Measurements from ENCODE around the gene GOLT1B. TPM values are rescaled to one million over a fixed set of nuclear protein-coding genes. Genes with fewer than 3 reads are reported as not detected.
"Not testable (repeated sequence)": the region's sequence is repeated elsewhere in the genome, so short reads cannot be mapped to it uniquely, and the experiment has no call there.

The GOLT1B gene
- total and polyA plus RNA-seq, 9 donors: 13.6 to 29.6 (median 18.4) TPM

- no peak overlapping the region for H3K4me3 ChIP-seq
- H3K9me3 ChIP-seq: no peaks in the 10 kb centered on the region
- no peaks in the 10 kb centered on the region for H3K27me3 ChIP-seq
- TF ChIP-seq EP300 (IDR thresholded peaks at IDR 0.05) (no peak), POLR2A (IDR thresholded peaks at IDR 0.05) (no peak), CTCF (IDR thresholded peaks at IDR 0.05) (no peak)
- no peak for DNase-seq
- intact Hi-C loops (cut with DNase I): no loop called here
- H3K4me1 ChIP-seq (ENCODE audit: insufficient read depth): no peaks in the 10 kb centered on the region
- 77 to 82% (median 77%) methylated on average over 2 of the region's 2 CpGs for WGBS, 3 donors
- no peak overlapping the region for H3K27ac ChIP-seq
- H3K36me3 ChIP-seq: no peaks in the 10 kb centered on the region
Observed at GRCh38 chr12:21459474-21459873, 42.1 kb upstream of the GOLT1B start.

GRCh38 chr12:21467334-21467733, 34.3 kb upstream of the GOLT1B start:
- H3K4me3 ChIP-seq; H3K36me3 ChIP-seq; H3K27ac ChIP-seq; H3K9me3 ChIP-seq; H3K4me1 ChIP-seq (ENCODE audit: insufficient read depth); intact Hi-C loops (cut with DNase I); H3K27me3 ChIP-seq; DNase-seq: not testable (repeated sequence)
- 80 to 82% (median 81%) methylated on average over 2 of the region's 2 CpGs for WGBS, 3 donors

- Histone ChIP-seq H3K4me1 (ENCODE audit: insufficient read depth) (no peaks in the 10 kb centered on the region), H3K27ac (no peak overlapping the region), H3K4me3 (no peak overlapping the region), H3K27me3 (no peaks in the 10 kb centered on the region), H3K9me3 (no peaks in the 10 kb centered on the region), H3K36me3 (no peaks in the 10 kb centered on the region)
- 41 to 63% (median 47%) methylated on average over 2 of the region's 2 CpGs for WGBS, 3 donors
- DNase-seq: no peak
- intact Hi-C loops (cut with DNase I): no loop called here
- no peak for TF ChIP-seq POLR2A (IDR thresholded peaks at IDR 0.05)
- no peak for TF ChIP-seq EP300 (IDR thresholded peaks at IDR 0.05)
- TF ChIP-seq CTCF (IDR thresholded peaks at IDR 0.05): no peak
Observed at GRCh38 chr12:21471294-21471693, 30.3 kb upstream of the GOLT1B start.

GRCh38 chr12:21472197-21472823, 29.3 kb upstream of the GOLT1B start:
- no peak for DNase-seq
- Histone ChIP-seq H3K9me3 (no peaks in the 10 kb centered on the region), H3K4me1 (ENCODE audit: insufficient read depth) (no peaks in the 10 kb centered on the region), H3K36me3 (no peaks in the 10 kb centered on the region), H3K27me3 (no peaks in the 10 kb centered on the region), H3K27ac (no peak overlapping the region), H3K4me3 (no peak overlapping the region)
- intact Hi-C loops (cut with DNase I): no loop called here
- no peak for TF ChIP-seq EP300 (IDR thresholded peaks at IDR 0.05)
- no peak for TF ChIP-seq POLR2A (IDR thresholded peaks at IDR 0.05)
- TF ChIP-seq CTCF (IDR thresholded peaks at IDR 0.05): no peak
- 89 to 93% (median 89%) methylated on average over 7 of the region's 7 CpGs for whole genome bisulfite sequencing, 3 donors

GRCh38 chr12:21475552-21475951, 26.0 kb upstream of the GOLT1B start:
- intact Hi-C loops (cut with DNase I): no loop called here
- H3K36me3 ChIP-seq: no peaks in the 10 kb centered on the region
- no peak for DNase-seq

More at GRCh38 chr12:21475552-21475951, 26.0 kb upstream of the GOLT1B start:
- WGBS, 3 donors: 93 to 98% (median 97%) methylated on average over 1 of the region's 1 CpG
- TF ChIP-seq POLR2A (IDR thresholded peaks at IDR 0.05) (no peak), EP300 (IDR thresholded peaks at IDR 0.05) (no peak), CTCF (IDR thresholded peaks at IDR 0.05) (no peak)
- Histone ChIP-seq H3K9me3 (no peaks in the 10 kb centered on the region), H3K4me3 (no peak overlapping the region), H3K4me1 (ENCODE audit: insufficient read depth) (no peaks in the 10 kb centered on the region), H3K27me3 (no peaks in the 10 kb centered on the region), H3K27ac (no peak overlapping the region)
